ENCODE results near the gene FKRP.
A peak's percentile ranks its signal among the peaks of the same experiment; 100 is the strongest.

The FKRP gene

DNA sequence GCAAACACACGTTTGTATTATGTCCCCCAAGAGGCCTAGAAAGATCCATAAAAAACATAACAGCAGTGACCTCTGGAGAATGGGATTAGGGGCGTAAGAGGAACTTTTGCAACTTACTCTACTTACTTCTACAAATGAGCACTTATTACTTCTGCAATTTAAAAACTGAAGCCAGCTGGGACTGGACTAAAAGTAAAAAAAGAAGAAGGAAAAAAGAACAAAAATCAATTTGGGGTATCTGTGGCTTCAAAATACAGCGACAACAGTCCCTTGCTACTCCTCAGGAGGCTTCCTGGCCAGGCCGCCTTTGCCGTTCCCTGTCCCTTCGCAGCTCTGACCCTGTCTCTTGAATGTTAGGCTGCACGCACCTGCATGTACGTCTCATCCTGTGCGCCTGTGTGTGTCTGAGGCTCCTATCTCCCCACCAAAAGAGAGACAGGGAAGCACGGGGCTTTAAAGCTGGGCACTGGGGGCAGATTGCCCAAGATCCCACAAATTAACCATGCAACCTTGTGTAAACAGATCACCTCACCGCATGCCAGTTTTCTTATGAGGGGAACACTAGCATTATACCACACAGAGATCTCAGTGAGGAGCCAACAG is 12.1 kb upstream of the FKRP start:
- peaks cover 22% of the 10 kb centered on the region for H3K4me1 Mint-ChIP-seq (ENCODE audit: low read depth)
- DNase-seq: no peak
- H3K36me3 Mint-ChIP-seq (ENCODE audit: low read depth): peaks cover 89% of the 10 kb centered on the region
- no peak overlapping the region for H3K27ac Mint-ChIP-seq
- no peaks in the 10 kb centered on the region for H3K9me3 Mint-ChIP-seq
- no peaks in the 10 kb centered on the region for H3K27me3 Mint-ChIP-seq
- H3K4me3 Mint-ChIP-seq: no peak overlapping the region

DNA sequence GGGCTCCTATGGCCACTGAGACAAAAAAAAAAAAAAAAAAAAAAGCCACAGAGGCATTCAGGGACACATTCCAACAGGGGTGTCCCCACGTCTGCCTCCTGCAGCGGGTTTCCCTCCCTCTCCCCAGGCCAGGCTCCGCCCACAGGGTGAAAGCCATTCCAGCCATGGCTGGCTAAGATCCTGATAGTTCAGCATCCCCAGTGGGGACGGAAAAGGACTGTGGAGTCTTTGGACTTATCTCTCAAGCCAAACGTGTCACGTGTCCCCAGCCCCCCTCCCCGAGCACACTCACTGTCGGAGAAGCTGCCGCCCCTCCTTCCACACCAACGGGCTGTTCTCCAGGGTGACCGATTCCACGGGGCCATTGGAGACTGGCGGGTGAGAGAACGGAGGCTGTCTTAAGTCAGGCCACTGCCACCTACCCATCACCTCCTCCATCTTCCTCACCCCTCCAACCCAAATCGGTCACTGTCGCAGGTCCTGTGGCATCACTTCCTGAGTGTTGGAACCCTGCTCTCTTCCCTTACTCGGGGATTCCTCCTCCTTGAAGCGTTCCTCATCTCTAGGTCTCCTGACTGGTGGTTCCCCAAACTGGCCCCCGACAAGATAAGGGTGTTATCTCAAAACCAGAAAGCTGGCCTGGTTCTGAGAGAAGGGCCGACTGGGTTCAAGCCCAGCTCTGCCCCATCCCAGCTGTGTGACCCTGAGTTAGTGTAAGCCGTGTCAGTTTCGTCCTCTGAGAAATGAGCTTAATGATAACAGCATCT is 9.1 kb upstream of the FKRP start:
- Mint-ChIP-seq H3K27ac (no peak overlapping the region), H3K4me3 (no peak overlapping the region), H3K4me1 (ENCODE audit: low read depth) (peaks cover 25% of the 10 kb centered on the region), H3K9me3 (no peaks in the 10 kb centered on the region), H3K36me3 (ENCODE audit: low read depth) (peaks cover 82% of the 10 kb centered on the region), H3K27me3 (no peaks in the 10 kb centered on the region)
- no peak for DNase-seq

DNA sequence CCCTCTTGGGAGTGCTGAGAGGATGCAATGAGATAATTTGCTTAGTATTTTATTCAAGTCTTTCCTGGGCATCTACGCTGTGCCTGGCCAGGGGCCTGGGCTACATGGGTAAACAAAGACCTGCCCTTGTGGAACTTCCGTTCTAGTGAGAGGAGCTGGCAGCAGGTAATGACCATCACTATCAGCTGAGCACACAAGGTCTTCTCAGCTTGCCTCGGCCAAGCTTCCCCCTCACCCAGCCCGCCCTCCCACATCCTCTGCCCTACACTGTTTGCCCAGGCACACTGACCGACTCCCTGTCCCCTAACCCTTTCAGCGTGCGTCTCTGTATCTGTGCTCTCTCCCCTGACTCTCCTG is 8.6 kb upstream of the FKRP start:
- Mint-ChIP-seq H3K27me3 (no peaks in the 10 kb centered on the region), H3K9me3 (no peaks in the 10 kb centered on the region), H3K36me3 (ENCODE audit: low read depth) (peaks cover 82% of the 10 kb centered on the region), H3K27ac (no peak overlapping the region), H3K4me3 (no peak overlapping the region), H3K4me1 (ENCODE audit: low read depth) (peaks cover 25% of the 10 kb centered on the region)
- DNase-seq: no peak

DNA sequence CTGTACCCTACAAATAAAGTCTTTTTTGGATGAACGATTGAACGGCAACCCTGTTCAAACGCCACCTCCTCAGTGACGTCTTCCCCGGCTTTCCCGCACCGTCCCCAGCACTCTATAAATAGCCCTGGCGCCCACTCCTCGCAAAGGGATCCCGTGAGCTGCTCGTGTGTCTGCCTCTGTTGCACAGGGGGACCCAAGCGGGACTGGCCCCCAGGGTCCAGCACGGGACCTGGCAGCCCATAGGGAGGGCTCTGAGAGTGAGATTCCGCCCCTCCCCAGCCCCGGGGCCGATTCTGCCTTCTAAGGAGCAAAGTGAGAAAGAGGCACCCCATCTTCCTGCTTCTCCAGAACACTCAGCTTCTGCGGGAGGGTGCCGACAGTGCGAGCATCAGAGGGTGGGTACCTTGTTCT is 8.1 kb upstream of the FKRP start:
- DNase-seq: no peak
- Mint-ChIP-seq H3K27ac (no peak overlapping the region), H3K27me3 (no peaks in the 10 kb centered on the region), H3K36me3 (ENCODE audit: low read depth) (peaks cover 81% of the 10 kb centered on the region), H3K4me3 (no peak overlapping the region), H3K9me3 (no peaks in the 10 kb centered on the region), H3K4me1 (ENCODE audit: low read depth) (peaks cover 27% of the 10 kb centered on the region)

DNA sequence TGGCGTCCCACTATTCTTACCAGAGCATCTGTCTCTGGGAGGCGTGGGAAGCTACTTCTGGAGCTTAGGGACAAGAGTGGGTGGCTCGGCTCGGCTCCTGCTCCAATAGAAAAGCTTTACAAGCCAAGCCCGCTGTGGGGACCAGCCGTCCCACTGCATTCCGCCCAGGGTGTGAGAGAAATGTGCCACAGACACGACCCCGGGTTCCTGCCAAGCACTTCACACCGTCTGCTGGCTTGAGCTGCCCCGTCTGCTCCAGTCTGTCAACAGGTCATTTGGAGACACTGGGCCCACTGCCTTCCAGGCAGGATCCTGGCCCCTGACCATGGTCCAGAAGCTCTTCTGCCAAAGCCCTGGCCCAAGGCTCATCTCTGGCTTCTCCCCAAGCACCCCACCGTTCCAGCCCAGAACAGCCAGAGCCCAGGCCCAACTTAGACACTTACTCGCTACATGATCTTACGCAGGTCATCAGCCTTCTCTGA is 6.5 kb upstream of the FKRP start:
- H3K4me1 Mint-ChIP-seq (ENCODE audit: low read depth): peaks cover 41% of the 10 kb centered on the region
- no peaks in the 10 kb centered on the region for H3K27me3 Mint-ChIP-seq
- DNase-seq: no peak
- peaks cover 72% of the 10 kb centered on the region for H3K36me3 Mint-ChIP-seq (ENCODE audit: low read depth)
- H3K27ac Mint-ChIP-seq: peak overlapping the region; percentile 9
- H3K9me3 Mint-ChIP-seq: no peaks in the 10 kb centered on the region
- no peak overlapping the region for H3K4me3 Mint-ChIP-seq

DNA sequence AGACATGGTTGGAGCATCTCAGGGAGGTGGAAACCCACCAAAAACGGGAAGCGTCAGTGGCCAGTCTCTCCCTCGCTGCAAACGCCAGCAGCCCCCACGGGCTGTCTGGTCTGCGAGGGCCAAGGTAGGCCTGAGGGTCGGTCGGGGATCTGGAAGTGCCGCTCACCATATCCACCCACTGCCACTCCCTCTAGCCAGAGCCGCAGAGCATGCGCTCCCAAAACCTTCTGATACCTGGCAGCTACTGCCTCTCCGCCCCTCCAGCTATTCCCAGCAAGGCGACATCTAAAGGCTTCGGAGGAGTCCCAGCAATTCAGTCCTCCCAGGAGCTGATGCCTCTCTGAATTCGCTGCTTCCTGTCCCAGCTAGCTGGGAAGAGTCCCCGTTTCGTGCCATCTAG is 4.4 kb upstream of the FKRP start:
- no peaks in the 10 kb centered on the region for H3K9me3 Mint-ChIP-seq
- DNase-seq: no peak
- H3K27me3 Mint-ChIP-seq: no peaks in the 10 kb centered on the region
- no peak overlapping the region for H3K27ac Mint-ChIP-seq
- H3K4me1 Mint-ChIP-seq (ENCODE audit: low read depth): peaks cover 51% of the 10 kb centered on the region
- H3K4me3 Mint-ChIP-seq: no peak overlapping the region
- H3K36me3 Mint-ChIP-seq (ENCODE audit: low read depth): peaks cover 72% of the 10 kb centered on the region

DNA sequence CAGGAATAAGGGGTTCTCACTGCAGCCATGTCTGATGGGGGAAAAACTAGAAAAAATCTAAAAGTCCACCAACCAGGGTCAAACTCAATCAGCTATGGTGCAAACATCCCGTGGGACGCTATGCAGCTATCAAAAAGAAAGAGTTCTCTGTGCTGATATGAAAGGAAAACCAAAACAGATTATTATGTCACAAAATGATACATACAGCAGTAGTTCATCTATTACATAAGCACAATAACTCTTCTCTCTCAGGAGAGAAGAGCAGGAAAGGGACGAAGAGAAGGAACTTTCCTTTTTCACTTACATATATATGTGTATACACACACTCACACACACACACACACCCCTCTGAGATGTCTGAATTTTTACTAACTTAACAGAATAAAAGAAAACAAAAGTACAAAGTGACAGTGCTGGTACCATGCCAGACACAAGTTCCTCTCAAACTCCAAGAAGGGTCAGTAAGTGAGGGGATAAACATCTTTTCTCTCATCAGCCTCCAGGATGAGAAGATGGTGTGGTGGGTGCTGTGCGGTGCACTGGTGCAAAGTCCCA is 2.9 kb upstream of the FKRP start:
- Mint-ChIP-seq H3K27me3 (no peaks in the 10 kb centered on the region), H3K9me3 (no peaks in the 10 kb centered on the region), H3K27ac (no peak overlapping the region), H3K4me1 (ENCODE audit: low read depth) (peaks cover 59% of the 10 kb centered on the region), H3K36me3 (ENCODE audit: low read depth) (peaks cover 58% of the 10 kb centered on the region), H3K4me3 (peak overlapping the region; percentile 12)
- DNase-seq: no peak

DNA sequence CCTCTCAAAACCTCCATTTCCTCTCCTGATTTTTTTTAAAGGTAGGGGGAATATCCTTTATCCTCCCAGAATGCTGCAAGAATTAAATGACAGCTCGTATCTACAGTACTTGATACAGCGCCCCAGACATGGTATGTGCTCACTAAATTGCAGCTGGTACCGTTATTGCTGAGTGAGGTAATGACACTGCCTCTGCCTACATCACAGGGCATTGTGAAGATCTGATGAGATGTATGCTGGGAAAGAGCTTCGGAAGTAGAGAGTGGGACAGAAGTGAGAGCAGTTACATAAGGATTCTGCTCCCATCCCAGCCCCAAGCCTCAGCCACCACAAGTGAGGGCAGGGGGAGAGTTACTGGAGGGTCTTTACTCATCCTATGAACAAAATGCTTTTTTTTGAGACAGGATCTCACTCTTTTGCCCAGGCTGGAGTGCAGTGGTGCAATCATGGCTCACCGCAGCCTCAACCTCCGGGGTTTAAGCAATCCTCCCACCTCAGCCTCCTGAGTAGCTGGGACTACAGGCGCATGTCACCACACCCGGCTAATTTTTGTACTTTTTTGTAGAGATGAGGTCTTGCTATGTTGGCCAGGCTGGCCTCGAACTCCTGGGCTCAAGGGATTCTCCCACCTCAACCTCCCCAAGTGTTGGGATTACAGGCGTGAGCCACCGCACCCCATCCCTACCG is 1.7 kb upstream of the FKRP start:
- Mint-ChIP-seq H3K27ac (peak overlapping the region; percentile 92), H3K9me3 (no peaks in the 10 kb centered on the region), H3K36me3 (ENCODE audit: low read depth) (peaks cover 58% of the 10 kb centered on the region)

DNA sequence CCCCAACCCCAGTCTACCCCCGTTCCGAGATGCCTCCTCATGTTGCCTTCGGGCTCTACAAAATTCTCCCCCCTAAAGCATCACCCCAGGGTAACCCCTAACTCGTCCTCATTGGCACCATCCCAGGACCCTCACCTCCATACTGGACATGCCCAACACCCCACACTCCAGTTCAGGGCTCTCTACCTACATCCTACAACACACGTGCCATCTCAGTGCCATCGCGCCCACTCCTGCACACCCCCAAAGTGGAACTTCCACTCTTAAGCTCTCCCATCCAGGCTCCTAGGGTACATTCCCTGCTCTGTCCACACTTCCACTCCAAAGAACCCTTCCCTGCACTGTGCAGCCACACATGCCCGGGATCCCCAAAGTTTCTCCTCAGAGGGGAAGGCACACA is 827 bp upstream of the FKRP start:
- Mint-ChIP-seq H3K27me3 (no peaks in the 10 kb centered on the region), H3K4me3 (peak overlapping the region; percentile 96), H3K36me3 (ENCODE audit: low read depth) (peaks cover 54% of the 10 kb centered on the region), H3K9me3 (no peaks in the 10 kb centered on the region), H3K4me1 (ENCODE audit: low read depth) (peaks cover 60% of the 10 kb centered on the region), H3K27ac (peak overlapping the region; percentile 92)
- no peak for DNase-seq

More for the DNA sequence above, 1.7 kb upstream of the FKRP start:
- H3K4me1 Mint-ChIP-seq (ENCODE audit: low read depth): peaks cover 63% of the 10 kb centered on the region
- no peaks in the 10 kb centered on the region for H3K27me3 Mint-ChIP-seq
- peak overlapping the region; percentile 96 for H3K4me3 Mint-ChIP-seq
- no peak for DNase-seq

DNA sequence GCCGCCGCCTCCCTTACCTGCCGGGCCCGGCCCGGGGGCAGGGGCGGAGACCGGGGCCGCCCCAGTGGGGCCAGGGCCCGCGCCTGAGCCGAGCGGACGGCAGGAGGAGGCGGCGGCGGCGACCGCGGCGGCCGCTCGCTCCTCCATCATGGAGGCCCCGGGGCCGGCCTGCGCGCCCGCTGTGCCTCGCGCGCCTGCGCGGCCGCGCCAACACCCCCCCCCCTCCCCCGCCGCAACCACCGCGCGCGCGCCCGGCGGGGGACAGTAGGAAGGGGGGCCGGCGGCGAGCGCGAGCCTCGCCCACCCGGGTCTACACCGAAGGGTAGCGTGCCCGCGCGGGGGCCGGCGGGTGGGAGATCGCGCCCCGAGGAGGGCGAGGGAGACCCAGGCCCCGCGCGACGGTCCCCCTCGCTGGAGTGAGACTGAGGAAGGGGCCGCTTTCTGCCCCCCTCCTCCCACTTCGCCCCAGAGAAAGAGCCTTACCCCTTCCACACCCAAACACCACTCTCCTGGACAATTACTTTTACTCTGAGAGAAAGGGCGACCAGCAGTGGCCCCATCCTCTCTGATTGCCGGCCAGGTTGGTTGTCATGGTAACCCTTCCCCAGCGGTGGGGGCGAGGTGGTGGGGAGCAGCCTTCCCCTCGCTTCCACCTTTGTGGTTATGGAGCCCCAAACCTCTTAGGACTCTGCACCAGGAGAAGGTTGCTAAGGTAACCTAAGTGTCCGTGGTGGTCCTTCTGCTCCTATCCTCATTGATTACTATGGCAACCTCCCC is 612 bp downstream of the FKRP start, which contains the start of gene STRN4:
TSS of gene STRN4 (minus strand) at position 170 of the 777 bp plus-strand sequence. CDS start at position 150, 20 bp downstream.
- H3K4me1 Mint-ChIP-seq (ENCODE audit: low read depth): peaks cover 48% of the 10 kb centered on the region
- no peaks in the 10 kb centered on the region for H3K9me3 Mint-ChIP-seq
- peak; percentile 77 for DNase-seq

DNA sequence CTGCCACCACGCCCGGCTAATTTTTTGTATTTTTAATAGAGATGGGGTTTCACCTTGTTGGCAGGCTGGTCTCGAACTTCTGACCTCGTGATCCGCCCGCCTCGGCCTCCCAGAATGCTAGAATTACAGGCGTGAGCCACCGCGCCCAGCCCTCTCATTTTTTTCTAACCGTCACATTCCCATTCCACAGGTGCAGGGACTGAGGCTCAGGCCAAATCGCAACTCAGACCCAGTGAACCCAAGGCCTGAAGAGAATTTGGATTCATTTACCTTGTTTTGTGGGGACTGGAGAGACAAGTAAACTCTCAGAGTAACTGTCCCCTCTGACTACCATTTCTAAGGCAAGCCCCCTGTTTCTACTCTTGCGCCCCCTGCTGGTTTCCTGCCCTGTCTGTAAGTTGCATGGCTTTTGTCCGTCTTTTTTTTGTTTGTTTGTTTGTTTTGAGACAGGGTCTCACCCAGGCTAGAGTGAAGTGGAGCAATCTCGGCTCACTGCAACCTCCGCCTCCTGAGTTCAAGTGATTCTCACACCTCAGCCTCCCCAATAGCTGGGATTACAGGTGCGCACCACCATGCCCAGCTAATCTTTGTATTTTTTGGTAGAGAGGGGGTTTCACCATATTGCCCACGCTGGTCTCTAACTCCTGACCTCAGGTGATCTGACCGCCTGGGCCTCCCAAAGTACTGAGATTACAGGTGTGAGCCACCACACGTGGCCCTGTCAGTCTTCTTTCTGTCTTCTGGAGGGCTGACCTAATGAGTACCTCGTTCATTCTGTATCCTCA is 2.7 kb downstream of the FKRP start:
- Mint-ChIP-seq H3K4me3 (peak overlapping the region; percentile 38), H3K36me3 (ENCODE audit: low read depth) (peaks cover 46% of the 10 kb centered on the region), H3K9me3 (no peaks in the 10 kb centered on the region), H3K27me3 (no peaks in the 10 kb centered on the region), H3K27ac (no peak overlapping the region), H3K4me1 (ENCODE audit: low read depth) (peaks cover 32% of the 10 kb centered on the region)
- peak; percentile 81 for DNase-seq

More for the DNA sequence above, 612 bp downstream of the FKRP start, which contains the start of gene STRN4:
- Mint-ChIP-seq H3K27me3 (no peaks in the 10 kb centered on the region), H3K36me3 (ENCODE audit: low read depth) (peaks cover 53% of the 10 kb centered on the region), H3K4me3 (peak within 1 kb of the TSS; percentile 96), H3K27ac (peak within 1 kb of the TSS; percentile 92)

DNA sequence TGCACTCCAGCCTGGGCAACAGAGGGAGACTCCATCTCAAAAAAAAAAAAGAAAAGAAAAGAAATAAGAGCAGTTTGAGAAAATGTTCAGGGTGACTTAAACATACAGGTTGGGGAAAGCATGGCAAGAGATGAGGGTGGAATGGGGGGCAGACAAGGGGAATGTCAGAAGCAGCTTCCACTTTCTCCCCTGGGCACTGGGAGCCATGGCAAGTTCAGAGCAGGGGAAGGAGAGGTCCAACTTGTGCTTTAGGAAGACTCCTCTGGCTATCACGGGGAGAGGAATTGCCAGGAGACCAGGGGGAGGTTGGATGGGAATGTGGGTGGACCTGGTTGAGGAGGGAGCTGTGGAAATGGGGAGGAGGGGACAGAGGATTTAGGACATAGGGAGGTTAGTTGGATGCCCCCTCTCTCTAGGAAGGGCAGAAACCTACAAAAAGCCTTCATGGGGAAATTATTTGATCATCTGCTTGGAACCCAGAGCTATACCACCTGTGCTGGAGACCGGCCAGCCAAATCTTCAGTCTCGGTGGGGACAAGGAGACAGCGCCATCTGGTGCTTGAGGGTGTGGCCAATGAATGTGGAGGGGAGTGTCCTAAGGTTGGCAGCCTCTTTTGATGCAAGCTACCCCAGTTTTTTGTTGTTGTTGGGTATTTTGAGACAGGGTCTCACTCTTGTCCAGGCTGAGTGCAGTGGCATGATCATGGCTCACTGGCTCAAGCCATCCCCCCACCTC is 7.7 kb downstream of the FKRP start:
- Mint-ChIP-seq H3K27ac (no peak overlapping the region), H3K9me3 (no peaks in the 10 kb centered on the region), H3K36me3 (ENCODE audit: low read depth) (peaks cover 49% of the 10 kb centered on the region), H3K27me3 (no peaks in the 10 kb centered on the region), H3K4me3 (no peak overlapping the region), H3K4me1 (ENCODE audit: low read depth) (peaks cover 10% of the 10 kb centered on the region)
- peak; percentile 67 for DNase-seq
